Measurements from ENCODE around the gene TM9SF3.

TM9SF3 gene

GRCh38 chr10:96586419-96587263 lies at the start of gene TM9SF3:
Gene TM9SF3, minus strand, starts transcription at chr10:96587012. Its CDS starts 177 bp downstream, at chr10:96586835.
- DNase-seq (ENCODE audit: low read depth in 3 of 3), result peak; percentile 84 to 91 (median 87)

- DNase-seq (ENCODE audit: low read depth in 3 of 3), result no peak
Measured at GRCh38 chr10:96636551-96636950, 49.7 kb upstream of the TM9SF3 start.

DNA sequence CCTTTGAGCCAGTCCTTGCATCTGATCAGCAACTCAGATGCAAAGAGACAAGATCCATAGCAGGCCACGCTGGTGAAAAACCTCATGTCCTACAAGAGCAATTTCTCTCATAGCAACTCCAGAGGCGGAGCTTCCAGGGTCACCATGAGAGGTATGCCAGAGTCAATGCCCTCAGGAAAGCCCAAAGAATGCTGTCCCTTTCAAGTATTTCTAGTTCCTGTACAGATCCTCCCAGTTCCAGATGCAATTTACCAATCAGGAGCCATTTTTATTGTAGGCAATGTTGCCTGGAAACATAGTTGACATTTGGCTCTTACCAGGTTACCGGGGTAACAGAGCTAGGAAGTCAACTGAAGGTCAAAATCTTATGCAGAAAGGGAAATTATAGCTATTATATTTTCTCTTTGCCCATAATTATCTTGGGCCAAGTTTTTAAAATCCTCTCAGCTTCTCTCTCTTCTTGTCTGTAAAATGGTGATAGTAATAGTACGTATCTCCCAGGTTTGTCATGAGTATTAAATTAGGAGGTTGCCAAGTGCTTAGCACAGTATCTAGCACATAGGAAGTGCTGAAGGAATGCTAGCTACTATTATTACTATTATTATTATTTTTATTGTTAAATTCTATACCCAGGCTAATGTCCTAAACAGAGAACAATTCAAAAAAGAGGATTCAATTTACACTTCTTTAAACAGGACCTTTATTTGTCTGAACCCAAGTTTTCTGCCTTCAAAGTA lies 46.3 kb upstream of the TM9SF3 start:
- DNase-seq (ENCODE audit: low read depth in 3 of 3), result no peak

GRCh38 chr10:96627292-96627691 lies 40.5 kb upstream of the TM9SF3 start:
- no peak for DNase-seq (ENCODE audit: low read depth in 3 of 3)

- DNase-seq (ENCODE audit: low read depth in 3 of 3), result no peak
Measured at GRCh38 chr10:96626795-96627194, 40.0 kb upstream of the TM9SF3 start.

DNA sequence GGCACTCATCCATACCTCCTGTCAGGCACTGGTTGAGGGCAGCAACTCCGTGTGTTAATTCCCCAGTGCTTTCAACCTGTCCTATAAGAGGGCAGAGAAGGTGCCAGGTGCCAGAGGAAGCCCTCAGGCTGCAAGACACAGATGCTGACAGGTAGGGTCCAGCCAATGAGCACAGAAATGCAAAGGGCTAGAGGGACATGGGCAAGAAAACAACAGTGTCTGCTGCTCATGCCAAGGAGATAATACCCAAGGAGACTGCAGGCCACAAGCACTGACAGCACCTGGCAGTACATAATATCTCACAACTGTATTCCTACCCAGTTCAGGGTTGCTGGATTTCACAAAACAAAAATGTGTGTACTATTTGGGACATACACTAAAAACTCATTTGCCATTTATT lies 38.4 kb upstream of the TM9SF3 start:
- no peak for DNase-seq (ENCODE audit: low read depth in 3 of 3)

DNA sequence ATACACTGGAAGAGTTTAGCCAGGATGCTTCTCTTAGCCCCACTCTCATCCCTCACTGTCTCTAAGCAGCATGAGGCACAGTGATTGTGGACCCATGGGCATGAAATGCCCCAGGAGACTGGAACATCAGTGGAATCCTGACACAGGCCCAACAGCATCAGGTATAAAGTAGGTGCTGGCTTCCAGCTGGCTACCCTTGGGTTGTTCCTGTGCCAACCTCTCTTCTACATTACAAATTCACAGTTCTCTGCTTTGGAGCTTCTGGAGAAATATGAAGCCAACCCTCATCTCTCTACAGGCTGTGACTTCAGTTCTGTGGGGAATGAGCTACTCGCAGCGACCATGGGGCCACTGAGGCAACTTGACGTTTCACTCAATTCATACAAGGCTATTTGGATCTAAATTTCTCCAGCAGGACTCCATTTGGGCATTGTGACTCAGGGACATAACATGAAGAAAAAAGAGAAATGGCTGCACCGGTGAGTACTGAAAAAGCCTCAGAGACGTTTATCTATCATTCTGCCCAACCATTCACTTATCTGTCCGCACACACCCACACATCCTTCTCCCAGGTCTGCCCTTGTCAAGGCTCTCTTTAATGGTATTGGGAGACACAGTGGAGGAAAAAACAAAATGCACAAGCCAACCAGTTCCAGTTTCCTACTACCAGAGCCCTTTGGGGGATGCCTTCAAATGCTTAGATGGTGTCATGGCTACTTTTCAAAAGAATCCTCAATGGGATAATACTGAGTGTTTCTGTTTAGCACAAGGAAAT lies 35.4 kb upstream of the TM9SF3 start:
- DNase-seq (ENCODE audit: low read depth in 3 of 3), result no peak

DNA sequence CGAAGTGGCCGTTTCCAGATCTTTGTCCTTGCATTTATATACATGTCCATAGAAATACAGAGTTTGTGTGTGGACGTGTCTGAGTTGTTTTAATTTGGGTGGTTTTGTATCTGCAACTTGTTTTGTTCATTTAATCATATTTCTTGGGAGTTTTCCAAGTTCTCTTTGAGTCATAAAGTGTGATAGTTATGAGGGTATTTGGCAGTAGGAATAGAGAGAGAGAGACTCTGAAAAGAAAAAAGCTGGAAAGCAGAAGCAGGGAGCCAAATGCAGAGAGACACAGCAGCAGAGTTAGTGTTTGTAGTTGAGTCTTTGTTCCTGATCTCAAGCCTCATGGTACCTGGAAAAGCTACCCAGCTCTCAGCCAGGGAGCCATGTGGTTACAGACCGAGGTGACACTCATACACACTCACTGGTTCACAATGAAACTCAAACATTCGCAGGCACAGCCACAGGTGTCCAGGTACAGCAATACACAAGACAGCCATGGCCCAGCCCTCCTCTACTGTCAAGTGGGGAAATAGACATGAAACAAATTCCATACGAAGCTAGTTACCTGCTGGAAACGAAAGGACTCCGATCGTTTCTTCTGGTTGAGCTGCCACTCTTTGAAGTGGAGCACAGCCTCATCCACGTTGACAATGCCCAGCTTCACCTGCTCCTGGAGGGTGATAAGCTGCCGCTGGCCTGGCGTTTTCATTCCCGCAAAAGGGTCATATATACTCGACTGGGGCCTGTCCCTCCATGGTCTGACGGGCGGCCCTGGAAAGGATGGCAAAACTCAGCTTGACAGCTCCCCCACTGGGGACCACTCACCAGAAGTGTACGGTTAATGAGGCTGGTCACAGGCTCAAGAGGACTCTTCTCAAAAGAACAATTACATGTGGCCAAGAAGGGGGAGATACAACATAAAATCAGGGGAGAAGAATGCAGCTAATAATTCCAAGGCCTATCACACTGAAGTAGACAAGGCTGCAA lies 33.3 kb upstream of the TM9SF3 start:
- DNase-seq (ENCODE audit: low read depth in 3 of 3), result no peak

DNA sequence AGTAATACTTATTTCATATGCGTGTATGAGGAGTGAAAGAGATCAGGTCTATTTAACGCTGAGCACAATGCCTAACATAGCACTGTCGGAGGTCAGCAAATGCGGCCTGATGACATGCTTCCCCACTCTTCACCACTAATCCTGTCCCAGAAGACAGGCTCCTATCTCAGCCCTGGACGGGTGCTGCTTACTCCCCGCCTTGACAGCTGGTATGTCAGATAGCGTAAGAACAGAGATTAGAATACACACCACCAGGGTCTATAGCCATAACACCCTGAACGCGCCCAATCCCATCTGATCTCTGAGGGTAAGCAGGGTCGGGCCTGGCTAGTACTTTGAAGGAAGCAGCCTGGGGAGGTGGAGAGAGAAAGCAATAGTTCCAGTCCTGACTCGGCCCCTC lies 32.3 kb upstream of the TM9SF3 start:
- DNase-seq (ENCODE audit: low read depth in 3 of 3), result no peak

- no peak for DNase-seq (ENCODE audit: low read depth in 3 of 3)
Measured at GRCh38 chr10:96618653-96619052, 31.8 kb upstream of the TM9SF3 start.

- no peak for DNase-seq (ENCODE audit: low read depth in 3 of 3)
Measured at GRCh38 chr10:96616961-96617360, 30.1 kb upstream of the TM9SF3 start.

DNA sequence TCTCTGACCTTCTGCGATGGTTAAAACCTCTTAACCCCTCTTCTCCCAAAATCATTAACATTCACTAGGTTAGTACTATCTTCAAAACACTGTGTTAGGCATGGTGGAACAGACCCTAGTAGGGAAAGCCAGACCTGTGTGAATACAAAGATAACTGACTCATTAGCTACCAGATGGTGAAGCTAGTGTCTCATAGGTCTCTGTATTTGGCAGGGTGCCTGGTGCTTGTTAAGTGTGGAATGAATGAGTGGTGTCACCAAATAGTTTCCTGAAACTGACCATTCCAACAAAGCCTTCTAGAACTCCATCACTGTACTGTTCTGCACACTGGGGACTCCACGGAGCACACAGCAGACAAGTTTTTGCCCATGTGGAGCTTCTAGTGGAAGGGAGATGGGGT lies 27.7 kb upstream of the TM9SF3 start:
- DNase-seq (ENCODE audit: low read depth in 3 of 3), result no peak

DNA sequence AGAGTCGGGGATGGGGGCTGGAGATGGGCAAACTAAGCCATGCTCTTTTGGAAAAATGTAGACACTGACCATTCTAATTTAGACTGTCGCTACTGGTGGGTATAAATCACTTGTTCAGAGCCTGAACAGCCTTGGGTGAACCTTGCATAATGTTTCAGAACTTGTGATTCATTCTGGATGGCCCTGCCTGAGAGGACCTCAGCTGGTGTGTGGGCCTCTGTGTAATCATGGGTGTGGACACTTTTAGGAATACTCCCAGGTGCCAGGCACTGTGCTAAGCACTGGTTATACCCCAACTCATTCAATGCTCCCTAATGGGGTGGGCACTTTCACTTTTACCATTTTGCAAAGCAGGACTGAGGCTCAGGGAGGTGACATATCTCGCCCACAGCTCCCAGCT lies 26.8 kb upstream of the TM9SF3 start:
- no peak for DNase-seq (ENCODE audit: low read depth in 3 of 3)

GRCh38 chr10:96612055-96612830 lies 25.4 kb upstream of the TM9SF3 start:
- no peak for DNase-seq (ENCODE audit: low read depth in 3 of 3)

- DNase-seq (ENCODE audit: low read depth in 3 of 3), result no peak
Measured at GRCh38 chr10:96610817-96611216, 24.0 kb upstream of the TM9SF3 start.

DNA sequence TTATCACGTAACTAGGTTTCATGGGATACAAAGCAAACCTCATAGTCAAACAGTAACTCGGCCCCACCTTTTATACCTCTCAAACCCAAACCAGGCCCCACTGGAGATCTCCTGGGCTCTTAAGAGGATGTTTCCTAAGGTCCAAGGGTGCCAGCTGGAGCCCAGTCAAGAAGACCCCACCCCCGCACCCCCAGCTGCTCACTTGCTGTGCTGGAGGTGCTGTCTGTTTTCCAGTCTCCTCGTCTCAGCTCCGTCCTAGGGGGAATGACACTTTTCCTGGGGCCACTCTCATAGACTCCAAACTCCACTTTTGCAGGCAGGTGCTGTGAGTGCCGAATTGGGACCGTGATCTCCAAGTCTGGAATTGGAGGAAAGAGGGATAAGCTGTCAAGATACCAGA lies 22.7 kb upstream of the TM9SF3 start:
- no peak for DNase-seq (ENCODE audit: low read depth in 3 of 3)

DNA sequence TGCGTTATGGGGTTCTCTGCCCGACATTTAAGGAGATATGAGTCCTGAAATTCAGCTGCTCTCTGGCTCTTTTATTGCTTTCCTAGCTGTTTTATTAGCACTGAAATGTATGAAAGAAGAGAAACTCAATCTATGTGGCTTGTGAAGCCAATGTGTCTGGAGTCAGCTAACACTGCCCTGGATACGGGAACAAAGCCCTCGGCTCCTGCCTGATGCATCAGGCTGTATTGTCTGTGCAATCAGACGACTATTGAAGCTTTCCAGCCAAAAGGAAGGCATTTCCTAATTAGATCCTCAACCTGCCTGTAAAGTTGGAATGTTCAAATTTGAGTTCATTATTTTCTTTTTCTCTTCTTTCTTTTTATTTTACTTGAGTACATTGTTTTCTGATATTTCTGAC lies 22.0 kb upstream of the TM9SF3 start:
- DNase-seq (ENCODE audit: low read depth in 3 of 3), result no peak

GRCh38 chr10:96608262-96608661 lies 21.4 kb upstream of the TM9SF3 start:
- no peak for DNase-seq (ENCODE audit: low read depth in 3 of 3)

DNA sequence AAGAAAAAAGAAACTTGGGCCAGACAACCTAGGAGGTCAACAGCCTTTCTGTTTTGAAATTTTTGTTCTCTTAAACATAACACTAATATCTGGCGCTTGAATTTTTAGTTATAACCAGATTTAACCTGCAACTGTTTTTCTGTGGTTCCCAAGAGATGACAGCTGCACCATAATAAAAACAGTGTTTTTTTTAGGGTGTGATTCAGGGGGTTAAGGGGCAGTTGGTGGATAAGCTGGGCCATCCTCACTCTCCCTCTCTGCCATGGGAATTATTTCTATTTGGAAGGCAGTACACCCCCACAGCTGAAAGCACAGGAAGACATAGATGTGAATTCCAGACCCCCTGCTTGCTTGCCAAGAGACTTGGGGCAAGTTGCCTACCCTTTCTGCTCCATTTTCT lies 20.1 kb upstream of the TM9SF3 start:
- DNase-seq (ENCODE audit: low read depth in 3 of 3), result no peak

- no peak for DNase-seq (ENCODE audit: low read depth in 3 of 3)
Measured at GRCh38 chr10:96606216-96606615, 19.4 kb upstream of the TM9SF3 start.
